Endothelial cell (in vitro differentiated cells): ENCODE results near the gene POLN. TPM values are rescaled to one million over a fixed set of nuclear protein-coding genes. Genes with fewer than 3 reads are reported as not detected.

Experiments
- DNase-seq: peaks from one replicate; pipeline ENCODE4 v3.0.0; 2021; ENCODE audit warnings: low spot score
- H3K27ac Mint-ChIP-seq: one replicate; pipeline ENCODE4 v1.8.0; 2021; ENCODE audit warnings: mixed read lengths, inconsistent platforms; ENCODE audit not compliant: unreplicated experiment
- H3K27me3 Mint-ChIP-seq: one replicate; pipeline ENCODE4 v1.8.0; 2021; ENCODE audit warnings: mild to moderate bottlenecking, moderate library complexity, mixed read lengths, inconsistent platforms; ENCODE audit not compliant: unreplicated experiment
- H3K36me3 Mint-ChIP-seq: one replicate; pipeline ENCODE4 v1.8.0; 2021; ENCODE audit warnings: mild to moderate bottlenecking, low read depth, mixed read lengths, inconsistent platforms; ENCODE audit not compliant: unreplicated experiment
- H3K4me1 Mint-ChIP-seq: one replicate; pipeline ENCODE4 v1.8.0; 2021; ENCODE audit warnings: mild to moderate bottlenecking, mixed read lengths, inconsistent platforms; ENCODE audit not compliant: unreplicated experiment
- H3K4me3 Mint-ChIP-seq: one replicate; pipeline ENCODE4 v1.8.0; 2021; ENCODE audit warnings: mild to moderate bottlenecking, mixed read lengths, inconsistent platforms; ENCODE audit not compliant: unreplicated experiment
- H3K9me3 Mint-ChIP-seq: one replicate; pipeline ENCODE4 v1.8.0; 2021; ENCODE audit warnings: mixed read lengths, inconsistent platforms; ENCODE audit not compliant: unreplicated experiment
- long read RNA-seq: library from polyadenylated mRNA; unstranded; transcript quantifications from one replicate; pipeline ENCODE4 v2.0.0, GENCODE V29; 2020; ENCODE audit not compliant: unreplicated experiment
- total RNA-seq: library from RNA; stranded (reverse); fragmentation: NEBNext Ultra II Directional; extraction: Animal tissue kit (Norgen Biotek cat#: 25700); gene quantifications from one replicate; pipeline ENCODE4 v1.2.1, GENCODE V29; 2021; ENCODE audit not compliant: unreplicated experiment
- TF ChIP-seq, protein P1 (sequence below): fragments of 200-600 bp; sonication (generic); IDR thresholded peaks from one replicate; pipeline ENCODE4 v1.5.0; 2021; ENCODE audit warnings: antibody characterized with exemption; ENCODE audit not compliant: unreplicated experiment

Gene POLN
- total RNA-seq: 2.5 TPM
- long read RNA-seq: 0 reads

DNA sequence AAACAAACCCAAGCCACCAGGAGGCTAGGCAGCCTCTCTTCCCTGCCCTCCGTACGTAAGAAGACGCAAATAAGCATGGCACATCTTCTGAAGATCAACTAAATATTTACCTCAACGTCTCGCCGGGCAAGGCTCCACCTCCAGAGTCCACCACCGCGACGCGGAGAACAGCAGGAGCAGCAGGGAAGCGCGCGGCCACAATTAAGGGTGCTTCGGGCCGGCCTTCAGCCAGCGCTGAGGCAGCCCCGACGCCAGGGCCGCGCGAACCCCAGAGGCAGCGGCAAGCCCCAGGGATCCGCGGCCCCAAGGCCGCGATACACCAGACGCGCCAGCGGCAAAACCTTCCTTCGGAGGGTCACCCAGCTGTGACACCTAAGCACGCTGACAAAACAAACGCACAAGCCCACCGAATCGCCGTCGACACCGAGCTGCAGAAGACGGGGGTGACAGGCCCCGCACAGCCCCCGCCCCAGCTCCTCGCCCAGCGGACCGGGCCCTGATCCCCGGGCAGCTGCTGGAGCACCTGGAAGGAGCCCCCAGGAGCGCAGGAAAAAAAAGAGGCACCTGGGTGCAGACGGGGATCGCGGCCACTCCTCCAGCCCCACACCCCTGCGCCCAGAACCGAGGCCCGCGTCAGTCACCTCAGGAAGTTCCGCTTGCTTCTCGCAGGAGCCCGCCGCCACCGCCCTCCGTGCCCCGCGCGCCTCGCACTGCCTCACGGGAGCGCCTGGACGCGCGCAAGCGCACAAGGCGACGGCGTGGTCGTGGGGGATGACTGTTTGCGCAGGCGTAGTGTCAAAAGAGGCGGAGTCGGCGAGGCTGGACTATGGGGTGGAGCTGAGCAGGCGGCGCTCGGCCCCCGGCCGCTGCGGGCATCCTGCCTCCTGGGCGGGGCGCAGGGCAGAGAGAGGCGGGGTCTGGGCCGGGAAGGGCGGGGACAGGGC lies at the start of gene POLN, which contains the start of gene HAUS3:
TSS of gene POLN (minus strand) at position 712 of the 944 bp plus-strand sequence. CDS start 12,890 bp downstream, outside the sequence.
TSS of gene HAUS3 (minus strand) at position 712 of the 944 bp plus-strand sequence. CDS start 1,175 bp downstream, outside the sequence.
- peaks cover 33% of the 10 kb centered on the region for H3K4me1 Mint-ChIP-seq
- peak; percentile 99 for DNase-seq

DNA sequence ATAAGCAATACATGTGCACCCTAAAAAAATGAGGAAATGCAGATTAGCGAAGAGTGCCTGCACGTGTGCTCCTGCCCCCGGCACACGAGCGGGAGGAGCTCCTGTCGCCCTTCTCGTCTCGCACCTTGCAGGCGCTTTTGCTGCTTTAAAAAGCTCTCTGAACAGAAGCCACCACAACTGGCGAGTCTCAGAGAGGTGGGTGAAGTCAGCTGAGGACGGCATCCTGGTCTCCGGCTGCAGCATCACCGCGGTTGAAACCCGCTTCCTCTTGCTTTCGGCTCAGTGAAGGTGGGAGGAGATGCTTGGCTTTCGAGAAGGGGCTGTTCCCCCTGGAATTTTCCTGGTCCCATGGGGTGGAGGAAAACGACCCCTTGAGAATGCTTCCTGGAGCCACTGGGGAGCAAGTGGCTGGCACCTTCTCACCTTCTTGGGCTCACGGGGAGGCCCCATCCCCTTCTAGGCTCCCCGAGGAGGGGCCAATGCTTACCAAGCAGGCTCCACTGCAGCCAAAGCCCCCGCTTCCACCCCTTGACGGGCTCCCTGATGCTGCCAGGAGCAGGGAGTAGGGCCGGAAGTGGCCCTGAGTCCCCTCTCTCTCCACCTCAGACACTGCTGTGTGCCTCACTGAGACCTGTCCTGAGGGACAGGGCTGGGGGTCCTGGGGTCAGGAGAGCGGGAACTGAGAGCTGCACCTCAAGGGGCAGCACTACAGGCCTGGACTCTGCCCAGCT lies 49.2 kb upstream of the POLN start:
- TF ChIP-seq, protein P1, sequence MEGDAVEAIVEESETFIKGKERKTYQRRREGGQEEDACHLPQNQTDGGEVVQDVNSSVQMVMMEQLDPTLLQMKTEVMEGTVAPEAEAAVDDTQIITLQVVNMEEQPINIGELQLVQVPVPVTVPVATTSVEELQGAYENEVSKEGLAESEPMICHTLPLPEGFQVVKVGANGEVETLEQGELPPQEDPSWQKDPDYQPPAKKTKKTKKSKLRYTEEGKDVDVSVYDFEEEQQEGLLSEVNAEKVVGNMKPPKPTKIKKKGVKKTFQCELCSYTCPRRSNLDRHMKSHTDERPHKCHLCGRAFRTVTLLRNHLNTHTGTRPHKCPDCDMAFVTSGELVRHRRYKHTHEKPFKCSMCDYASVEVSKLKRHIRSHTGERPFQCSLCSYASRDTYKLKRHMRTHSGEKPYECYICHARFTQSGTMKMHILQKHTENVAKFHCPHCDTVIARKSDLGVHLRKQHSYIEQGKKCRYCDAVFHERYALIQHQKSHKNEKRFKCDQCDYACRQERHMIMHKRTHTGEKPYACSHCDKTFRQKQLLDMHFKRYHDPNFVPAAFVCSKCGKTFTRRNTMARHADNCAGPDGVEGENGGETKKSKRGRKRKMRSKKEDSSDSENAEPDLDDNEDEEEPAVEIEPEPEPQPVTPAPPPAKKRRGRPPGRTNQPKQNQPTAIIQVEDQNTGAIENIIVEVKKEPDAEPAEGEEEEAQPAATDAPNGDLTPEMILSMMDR: no peak
- Mint-ChIP-seq H3K36me3 (no peaks in the 10 kb centered on the region), H3K4me3 (no peak overlapping the region), H3K27ac (no peak overlapping the region), H3K9me3 (no peaks in the 10 kb centered on the region), H3K27me3 (no peaks in the 10 kb centered on the region), H3K4me1 (peaks cover 5% of the 10 kb centered on the region)
- no peak for DNase-seq

More for the DNA sequence above, at the start of gene POLN, which contains the start of gene HAUS3:
- H3K27ac Mint-ChIP-seq: peak within 1 kb of the TSS; percentile 68
- H3K9me3 Mint-ChIP-seq: no peaks in the 10 kb centered on the region
- peaks cover 5% of the 10 kb centered on the region for H3K27me3 Mint-ChIP-seq
- H3K4me3 Mint-ChIP-seq: peak within 1 kb of the TSS; percentile 90
- TF ChIP-seq, protein P1: no peak
- peaks cover 15% of the 10 kb centered on the region for H3K36me3 Mint-ChIP-seq

DNA sequence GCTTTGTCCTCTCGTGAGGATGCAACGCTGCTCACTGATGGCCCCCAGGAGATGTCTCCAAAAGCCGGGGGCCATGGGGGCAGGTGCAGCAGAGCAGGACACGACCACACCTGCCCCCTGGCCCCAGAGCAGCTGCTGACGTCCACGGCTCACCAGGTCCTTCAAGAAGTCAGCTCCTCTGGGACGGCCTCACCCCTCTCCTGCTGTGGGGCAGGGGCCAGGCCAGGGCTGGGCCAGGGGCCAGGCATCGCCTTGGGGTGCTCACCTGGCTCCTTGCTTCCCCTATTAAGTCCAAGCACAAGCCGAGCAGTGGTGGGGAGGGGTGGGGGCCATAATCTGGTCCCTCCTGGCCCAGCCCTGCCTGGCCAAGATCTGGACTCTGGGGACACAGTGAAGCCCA lies 48.6 kb upstream of the POLN start:
- peaks cover 4% of the 10 kb centered on the region for H3K4me1 Mint-ChIP-seq
- no peaks in the 10 kb centered on the region for H3K36me3 Mint-ChIP-seq
- H3K27me3 Mint-ChIP-seq: peaks cover under 1% of the 10 kb centered on the region
- H3K4me3 Mint-ChIP-seq: no peak overlapping the region
- DNase-seq: no peak
- TF ChIP-seq, protein P1: no peak
- no peak overlapping the region for H3K27ac Mint-ChIP-seq
- no peaks in the 10 kb centered on the region for H3K9me3 Mint-ChIP-seq

DNA sequence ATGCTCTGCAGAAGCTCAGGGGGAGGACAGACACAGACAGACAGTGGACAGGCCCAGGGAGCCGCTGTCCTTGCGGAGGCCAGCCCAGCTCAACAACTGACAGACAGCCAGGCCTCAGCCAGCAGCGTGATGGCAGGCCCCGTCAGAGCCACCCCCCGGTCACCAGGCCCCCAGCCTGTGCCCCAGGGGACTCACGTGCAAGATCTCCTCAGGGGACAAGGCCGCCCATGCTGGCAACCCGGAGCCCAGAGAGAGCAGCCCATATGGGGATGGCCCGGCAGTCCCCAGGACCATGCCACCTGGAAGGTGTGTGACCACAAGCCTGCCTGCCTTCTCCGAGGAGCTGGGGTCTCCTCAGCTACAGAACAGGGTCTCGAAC lies 48.0 kb upstream of the POLN start:
- DNase-seq: no peak
- Mint-ChIP-seq H3K9me3 (no peaks in the 10 kb centered on the region), H3K4me3 (no peak overlapping the region), H3K4me1 (peaks cover 7% of the 10 kb centered on the region), H3K27ac (no peak overlapping the region), H3K36me3 (no peaks in the 10 kb centered on the region), H3K27me3 (peaks cover 2% of the 10 kb centered on the region)
- TF ChIP-seq, protein P1: no peak
